B cell (primary cell): ENCODE results near the gene MAPT. TPM values are rescaled to one million over a fixed set of nuclear protein-coding genes. Genes with fewer than 3 reads are reported as not detected.

Experiments used
- ATAC-seq: fragments of 200-7000 bp; cut with Tn5 transposase; one replicate; pipeline ENCODE4 v1.10.0; 2021; ENCODE audit warnings: low read depth, mild to moderate bottlenecking, moderate number of reproducible peaks, moderate library complexity
- CTCF ChIA-PET: fragments of 350-600 bp; sonication (Branson Sonifier 250); formaldehyde crosslinking; loops from one replicate; lab custom pipeline; 2021; ENCODE audit warnings: antibody characterized with exemption, inconsistent platforms; lab: Charles Lee
- POLR2A ChIA-PET: fragments of 350-600 bp; sonication (Branson Sonifier 250); formaldehyde crosslinking; loops from one replicate; lab custom pipeline; 2021; ENCODE audit warnings: antibody characterized with exemption; lab: Charles Lee
- DNase-seq: peaks from one replicate; pipeline ENCODE4 v3.0.0; 2013
- H2AFZ ChIP-seq: 2 replicates; pipeline ENCODE4 v1.6.1; 2012; ENCODE audit warnings: mild to moderate bottlenecking, low read depth, low read length; ENCODE audit not compliant: insufficient read depth, poor library complexity, severe bottlenecking
- H3K27ac ChIP-seq, 2 donors: 1 replicate in 1 of 2; 2 replicates in 1 of 2; pipeline ENCODE4 v1.5.1; 2012 to 2013; ENCODE audit warnings: low read length in 2 of 2, mild to moderate bottlenecking in 2 of 2, moderate library complexity in 1 of 2
- H3K27me3 ChIP-seq, 4 experiments: fragments of 200-600 bp in 1 of 4; sonication (generic) in 1 of 4; replicated peaks in 1 of 4; 1 replicate in 2 of 4; 2 replicates in 2 of 4; pipeline versions ENCODE4 v1.6.1 to v1.7.0; 2013 to 2016; ENCODE audit warnings: low read length in 3 of 4, mild to moderate bottlenecking in 2 of 4, mixed read lengths in 1 of 4, moderate library complexity in 1 of 4; ENCODE audit not compliant: insufficient read depth in 4 of 4, control insufficient read depth in 3 of 4; ENCODE audit errors: control extremely low read depth in 1 of 4
- H3K36me3 ChIP-seq, 2 experiments: replicated peaks in 1 of 2; 1 replicate in 1 of 2; 2 replicates in 1 of 2; pipeline versions ENCODE4 v1.6.1 to v1.7.1; 2013; ENCODE audit warnings: low read length in 1 of 2; ENCODE audit not compliant: insufficient read depth in 2 of 2, control insufficient read depth in 1 of 2; ENCODE audit errors: control extremely low read depth in 1 of 2, extremely low read depth in 1 of 2
- H3K4me1 ChIP-seq, 2 donors: fragments of 200-600 bp in 1 of 2; sonication (generic) in 1 of 2; 1 replicate in 1 of 2; 2 replicates in 1 of 2; pipeline versions ENCODE4 v1.5.1 to v1.6.1; 2013 to 2017; ENCODE audit warnings: low read length in 2 of 2; ENCODE audit not compliant: control insufficient read depth in 2 of 2, insufficient read depth in 2 of 2
- H3K4me2 ChIP-seq: replicated peaks from 2 replicates; pipeline ENCODE3; 2012; ENCODE audit warnings: mild to moderate bottlenecking, low read depth, low read length; ENCODE audit not compliant: poor library complexity, severe bottlenecking
- H3K4me3 ChIP-seq, 5 experiments: fragments of 200-600 bp in 1 of 5; sonication (generic) in 1 of 5; 1 replicate in 3 of 5; 2 replicates in 2 of 5; pipeline versions ENCODE4 v1.5.1 to v1.7.0; 2011 to 2016; ENCODE audit warnings: low read length in 4 of 5, mild to moderate bottlenecking in 4 of 5, low read depth in 2 of 5, control low read depth in 1 of 5, moderate library complexity in 1 of 5; ENCODE audit not compliant: insufficient read depth in 1 of 5; ENCODE audit errors: control extremely low read depth in 1 of 5, extremely low read depth in 1 of 5
- H3K79me2 ChIP-seq: fragments of 200-600 bp; sonication (generic); one replicate; pipeline ENCODE4 v1.6.0; 2016; ENCODE audit warnings: low read length; ENCODE audit not compliant: control insufficient read depth, insufficient read depth
- H3K9ac ChIP-seq: fragments of 200-600 bp; sonication (generic); 2 replicates; pipeline ENCODE4 v1.6.1; 2017; ENCODE audit warnings: mild to moderate bottlenecking, low read length, moderate library complexity
- H3K9me3 ChIP-seq, 3 donors: one replicate each; pipeline versions ENCODE4 v1.6.1 to v1.7.1; 2013; ENCODE audit warnings: low read length in 2 of 3; ENCODE audit not compliant: control insufficient read depth in 2 of 3, insufficient read depth in 1 of 3; ENCODE audit errors: control extremely low read depth in 1 of 3
- H4K20me1 ChIP-seq: 2 replicates; pipeline ENCODE4 v1.6.0; 2012; ENCODE audit warnings: mild to moderate bottlenecking, low read length; ENCODE audit not compliant: insufficient read depth, control insufficient read depth, poor library complexity, severe bottlenecking
- H3K27ac Mint-ChIP-seq: one replicate; pipeline ENCODE4 v1.8.0; 2021; ENCODE audit warnings: mixed read lengths
- H3K27me3 Mint-ChIP-seq: one replicate; pipeline ENCODE4 v1.8.0; 2021; ENCODE audit warnings: mixed read lengths
- H3K4me1 Mint-ChIP-seq: one replicate; pipeline ENCODE4 v1.8.0; 2021; ENCODE audit warnings: mixed read lengths
- H3K4me3 Mint-ChIP-seq: one replicate; pipeline ENCODE4 v1.8.0; 2021; ENCODE audit warnings: mixed read lengths
- H3K9me3 Mint-ChIP-seq: one replicate; pipeline ENCODE4 v1.8.0; 2022; ENCODE audit warnings: mixed read lengths; ENCODE audit not compliant: insufficient read depth
- EZH2 ChIP-seq: IDR thresholded peaks from 2 replicates; pipeline ENCODE4 v1.6.1; 2012; ENCODE audit warnings: borderline replicate concordance, low read depth, mild to moderate bottlenecking, moderate library complexity, low read length; ENCODE audit not compliant: insufficient read depth, poor library complexity, severe bottlenecking
- WGBS: methylation state at CpG from one replicate; pipeline ENCODE4 v1.1.5; 2013; ENCODE audit warnings: missing lambda C conversion rate; ENCODE audit not compliant: insufficient coverage; 5-methylcytosine and 5-hydroxymethylcytosine counted together
- intact Hi-C: fragments of 100-400 bp; cut with micrococcal nuclease; formaldehyde crosslinking; loops from one replicate; pipeline ENCODE4 v1.10.0; 2022
- polyA plus RNA-seq: library from polyadenylated mRNA; depleted of rRNA; stranded (reverse); fragments of >200 nt; gene quantifications from 2 replicates; pipeline ENCODE4 v1.2.3, GENCODE V29; 2012
- total RNA-seq, 2 donors: library from RNA; stranded (reverse); fragments of 120-200 nt in 1 of 2; gene quantifications; 1 replicate in 1 of 2; 2 replicates in 1 of 2; pipeline versions ENCODE4 v1.2.3 to v1.2.4, GENCODE V29; 2013 to 2022
- TF ChIP-seq, protein P1 (sequence below): fragments of 200-600 bp; IDR thresholded peaks from one replicate; pipeline ENCODE4 v1.8.0; 2022; ENCODE audit warnings: antibody characterized with exemption, mild to moderate bottlenecking

The MAPT gene
- total and polyA plus RNA-seq, 2 donors (not counting 1 experiment from before 2014, with no cell fraction given), result 0.13 to 0.20 TPM

- H3K79me2 ChIP-seq, result no peaks in the 10 kb centered on the region
- peaks cover 0 to 9% (median 0%) of the 10 kb centered on the region in 3 donors for H3K9me3 ChIP-seq
- intact Hi-C loops, result no loop called here
- Mint-ChIP-seq H3K27me3 (no peaks in the 10 kb centered on the region), H3K9me3 (no peaks in the 10 kb centered on the region), H3K27ac (peak overlapping the region; percentile 98), H3K4me1 (peaks cover 38% of the 10 kb centered on the region), H3K4me3 (peak overlapping the region; percentile 62)
- peak overlapping the region; percentile 63 for H2AFZ ChIP-seq
- POLR2A ChIA-PET, result interaction anchor here (1.0 to 1.7 kb wide), 2 partner anchors 8 to 30 kb away, joined by 4 to 9 read pairs; no protein-coding TSS in a partner anchor
- TF ChIP-seq EZH2, result no peak
- TF ChIP-seq, protein P1, sequence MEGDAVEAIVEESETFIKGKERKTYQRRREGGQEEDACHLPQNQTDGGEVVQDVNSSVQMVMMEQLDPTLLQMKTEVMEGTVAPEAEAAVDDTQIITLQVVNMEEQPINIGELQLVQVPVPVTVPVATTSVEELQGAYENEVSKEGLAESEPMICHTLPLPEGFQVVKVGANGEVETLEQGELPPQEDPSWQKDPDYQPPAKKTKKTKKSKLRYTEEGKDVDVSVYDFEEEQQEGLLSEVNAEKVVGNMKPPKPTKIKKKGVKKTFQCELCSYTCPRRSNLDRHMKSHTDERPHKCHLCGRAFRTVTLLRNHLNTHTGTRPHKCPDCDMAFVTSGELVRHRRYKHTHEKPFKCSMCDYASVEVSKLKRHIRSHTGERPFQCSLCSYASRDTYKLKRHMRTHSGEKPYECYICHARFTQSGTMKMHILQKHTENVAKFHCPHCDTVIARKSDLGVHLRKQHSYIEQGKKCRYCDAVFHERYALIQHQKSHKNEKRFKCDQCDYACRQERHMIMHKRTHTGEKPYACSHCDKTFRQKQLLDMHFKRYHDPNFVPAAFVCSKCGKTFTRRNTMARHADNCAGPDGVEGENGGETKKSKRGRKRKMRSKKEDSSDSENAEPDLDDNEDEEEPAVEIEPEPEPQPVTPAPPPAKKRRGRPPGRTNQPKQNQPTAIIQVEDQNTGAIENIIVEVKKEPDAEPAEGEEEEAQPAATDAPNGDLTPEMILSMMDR, result no peak
- 78% methylated on average over 11 of the region's 14 CpGs for WGBS
- CTCF ChIA-PET, result interaction anchor here (0.6 to 4.5 kb wide), 6 partner anchors 9 to 193 kb away, joined by 4 to 36 read pairs (median 8); no protein-coding TSS in a partner anchor
- H3K36me3 ChIP-seq, result peaks cover 0 to 4% of the 10 kb centered on the region in 2 experiments
- H3K27ac ChIP-seq, result peak overlapping the region; percentile 88 to 93
- peak overlapping the region; percentile 25 for H3K9ac ChIP-seq
- H3K4me3 ChIP-seq, result no peak overlapping the region
- DNase-seq (peak; percentile 83), ATAC-seq (peak; percentile 96)
- peaks cover 24 to 48% of the 10 kb centered on the region in 2 donors for H3K4me1 ChIP-seq
- no peaks in the 10 kb centered on the region for H4K20me1 ChIP-seq
- no peaks in the 10 kb centered on the region for H3K27me3 ChIP-seq
- peak overlapping the region; percentile 10 for H3K4me2 ChIP-seq
Measured at GRCh38 chr17:46020023-46020761, 125.8 kb downstream of the MAPT start.

- no peaks in the 10 kb centered on the region for H4K20me1 ChIP-seq
- no peak overlapping the region for H3K4me3 ChIP-seq
- TF ChIP-seq, protein P1, result no peak
- TF ChIP-seq EZH2, result no peak
- Mint-ChIP-seq H3K9me3 (no peaks in the 10 kb centered on the region), H3K4me1 (peaks cover 47% of the 10 kb centered on the region), H3K27ac (peak overlapping the region; percentile 98), H3K4me3 (no peak overlapping the region), H3K27me3 (no peaks in the 10 kb centered on the region)
- peaks cover 32 to 56% of the 10 kb centered on the region in 2 donors for H3K4me1 ChIP-seq
- H3K9me3 ChIP-seq, result peaks cover 0 to 9% (median 0%) of the 10 kb centered on the region in 3 donors
- peaks cover 0 to 4% of the 10 kb centered on the region in 2 experiments for H3K36me3 ChIP-seq
- H3K27ac ChIP-seq, result peak overlapping the region; percentile 88 to 93
- H3K27me3 ChIP-seq, result no peaks in the 10 kb centered on the region
- ATAC-seq, result no peak
- intact Hi-C loops, result no loop called here
- no peak overlapping the region for H2AFZ ChIP-seq
- ChIA-PET POLR2A (interaction anchor here (0.9 to 1.7 kb wide), 2 partner anchors 8 to 23 kb away, joined by 3 to 9 read pairs; no protein-coding TSS in a partner anchor), CTCF (interaction anchor here (0.6 to 4.5 kb wide), 6 partner anchors 8 to 29 kb away, joined by 3 to 36 read pairs (median 7); no protein-coding TSS in a partner anchor)
- no peak overlapping the region for H3K9ac ChIP-seq
- H3K4me2 ChIP-seq, result no peak overlapping the region
- DNase-seq, result no peak
- no peaks in the 10 kb centered on the region for H3K79me2 ChIP-seq
- WGBS, result 99% methylated on average over 11 of the region's 12 CpGs
Measured at GRCh38 chr17:46020998-46021397, 126.6 kb downstream of the MAPT start.
